CD4-positive, alpha-beta T cell (primary cell): ENCODE results near the gene DSCAML1. TPM values are rescaled to one million over a fixed set of nuclear protein-coding genes. Genes with fewer than 3 reads are reported as not detected.

Experiments used
- ATAC-seq: fragments of 200-7000 bp; cut with Tn5 transposase; one replicate; pipeline ENCODE4 v1.10.0; 2022; ENCODE audit warnings: mild to moderate bottlenecking; ENCODE audit not compliant: poor library complexity
- CTCF ChIA-PET: fragments of 350-600 bp; sonication (Branson Sonifier 250); formaldehyde crosslinking; loops from one replicate; lab custom pipeline; 2021; ENCODE audit warnings: antibody characterized with exemption, inconsistent platforms; lab: Charles Lee
- POLR2A ChIA-PET: fragments of 350-600 bp; sonication (Branson Sonifier 250); formaldehyde crosslinking; loops from one replicate; lab custom pipeline; 2021; ENCODE audit warnings: antibody characterized with exemption, inconsistent platforms; lab: Charles Lee
- DNase-seq, 14 experiments: peaks; one replicate each; pipeline ENCODE4 v3.0.0-alpha.2; 2013 to 2020; ENCODE audit warnings: mixed read lengths in 2 of 14
- H3K27ac ChIP-seq, 2 donors: one replicate each; pipeline versions ENCODE4 v1.5.1 to v1.7.0; 2013; ENCODE audit warnings: low read length in 2 of 2, low read depth in 1 of 2, mild to moderate bottlenecking in 1 of 2
- H3K27me3 ChIP-seq, 2 experiments: 1 replicate in 1 of 2; 2 replicates in 1 of 2; pipeline versions ENCODE4 v1.6.1 to v1.7.0; 2013; ENCODE audit warnings: low read length in 2 of 2, control low read depth in 1 of 2, mild to moderate bottlenecking in 1 of 2, moderate library complexity in 1 of 2; ENCODE audit not compliant: insufficient read depth in 2 of 2, control insufficient read depth in 1 of 2
- H3K36me3 ChIP-seq: one replicate; pipeline ENCODE4 v1.6.1; 2013; ENCODE audit warnings: low read length, control low read depth; ENCODE audit not compliant: insufficient read depth
- H3K4me1 ChIP-seq: one replicate; pipeline ENCODE4 v1.6.1; 2013; ENCODE audit warnings: low read length, control low read depth; ENCODE audit not compliant: insufficient read depth
- H3K4me3 ChIP-seq: one replicate; pipeline ENCODE4 v1.5.1; 2013; ENCODE audit warnings: mild to moderate bottlenecking, low read length, moderate library complexity
- H3K9me3 ChIP-seq, 2 experiments: 1 replicate in 1 of 2; 2 replicates in 1 of 2; pipeline versions ENCODE4 v1.6.1 to v1.7.0; 2013; ENCODE audit warnings: low read length in 2 of 2, mild to moderate bottlenecking in 2 of 2, control low read depth in 1 of 2, moderate library complexity in 1 of 2; ENCODE audit not compliant: control insufficient read depth in 1 of 2, insufficient read depth in 1 of 2
- H3K27ac Mint-ChIP-seq: one replicate; pipeline ENCODE4 v1.8.0; 2020; ENCODE audit warnings: mixed read lengths
- H3K27me3 Mint-ChIP-seq: one replicate; pipeline ENCODE4 v1.8.0; 2021; ENCODE audit warnings: mixed read lengths
- H3K36me3 Mint-ChIP-seq: one replicate; pipeline ENCODE4 v1.8.0; 2021; ENCODE audit warnings: low read depth, mixed read lengths
- H3K4me1 Mint-ChIP-seq: one replicate; pipeline ENCODE4 v1.8.0; 2021; ENCODE audit warnings: low read depth, mixed read lengths
- H3K4me3 Mint-ChIP-seq: one replicate; pipeline ENCODE4 v1.8.0; 2020; ENCODE audit warnings: mild to moderate bottlenecking, mixed read lengths
- H3K9me3 Mint-ChIP-seq: one replicate; pipeline ENCODE4 v1.8.0; 2020; ENCODE audit warnings: mixed read lengths
- intact Hi-C, 2 experiments: fragments of 100-400 bp; cut with DNase I in 1 of 2; cut with micrococcal nuclease in 1 of 2; formaldehyde crosslinking; loops; one replicate each; pipeline versions ENCODE4 v1.15.1 to v1.9.0; 2023 to 2025; cut with DNase I, micrococcal nuclease
- total RNA-seq, 174 experiments: library from RNA in 2 of 174; stranded (reverse) in 2 of 174; gene quantifications; one replicate each; pipeline ENCODE4 v1.2.3 and lab custom pipeline; 2021 to 2026
- TF ChIP-seq, protein P1 (sequence below): fragments of 200-600 bp; IDR thresholded peaks from one replicate; pipeline ENCODE4 v1.8.0; 2022; ENCODE audit warnings: antibody characterized with exemption, mild to moderate bottlenecking

The DSCAML1 gene
- total RNA-seq, 2 experiments from 2014 or later = 0.22 to 0.61 TPM

DNA sequence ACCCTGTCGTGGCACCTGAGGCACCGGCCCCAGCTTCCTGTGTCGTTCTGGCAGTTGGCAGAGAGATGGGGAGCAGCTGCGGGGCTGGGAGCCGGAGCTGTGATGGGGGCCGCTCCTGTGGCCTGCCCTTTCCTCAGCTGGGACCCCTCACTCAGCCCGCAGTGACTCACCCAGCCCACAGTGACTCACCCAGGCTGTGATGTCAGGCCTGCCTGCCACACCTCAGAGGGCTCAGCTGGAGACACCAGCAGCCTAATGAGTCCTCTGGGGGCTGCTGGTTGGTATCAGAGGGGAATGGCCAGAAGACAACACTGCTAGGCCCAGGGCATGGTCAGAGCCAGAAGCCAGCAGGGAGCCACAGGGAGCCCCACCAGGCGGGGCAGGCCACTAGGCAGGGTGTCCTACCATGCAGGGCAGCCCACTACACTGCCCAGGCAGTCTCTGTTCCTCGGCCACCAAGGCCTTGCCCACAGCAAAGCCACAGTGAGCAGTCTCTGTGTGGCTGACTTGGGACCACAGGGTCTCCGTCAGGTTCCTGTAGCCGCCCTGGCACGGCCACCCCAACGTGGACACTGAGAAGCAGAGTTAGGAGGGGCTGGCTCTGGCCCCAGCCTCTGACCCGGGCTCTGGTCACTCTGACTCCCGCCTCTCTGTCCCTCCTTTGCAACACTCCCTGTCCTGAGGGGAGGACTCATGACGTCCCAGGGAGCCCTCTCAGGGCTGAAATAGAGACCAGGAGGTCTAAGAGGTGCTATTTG lies 31.8 kb upstream of the DSCAML1 start:
- ATAC-seq = peak; percentile 87
- peak overlapping the region; percentile 45 for H3K4me3 Mint-ChIP-seq
- no peaks in the 10 kb centered on the region for H3K27me3 ChIP-seq
- H3K9me3 ChIP-seq = no peaks in the 10 kb centered on the region
- H3K36me3 Mint-ChIP-seq = no peaks in the 10 kb centered on the region
- no peak overlapping the region for H3K4me3 ChIP-seq
- peaks cover 54% of the 10 kb centered on the region for H3K4me1 Mint-ChIP-seq
- POLR2A ChIA-PET = interaction anchor here (0.8 to 1.6 kb wide), 8 partner anchors 12 to 225 kb away, joined by 3 to 9 read pairs (median 4); partner anchors contain the start of gene IL10RA
- peak overlapping the region; percentile 83 for H3K27ac Mint-ChIP-seq
- CTCF ChIA-PET = interaction anchor here (0.8 to 4.5 kb wide), 5 partner anchors 12 to 403 kb away, joined by 3 to 18 read pairs (median 8); no protein-coding TSS in a partner anchor
- DNase-seq = peak; percentile 36 to 92 (median 82)
- H3K9me3 Mint-ChIP-seq = no peaks in the 10 kb centered on the region
- no peaks in the 10 kb centered on the region for H3K27me3 Mint-ChIP-seq
- TF ChIP-seq, protein P1, sequence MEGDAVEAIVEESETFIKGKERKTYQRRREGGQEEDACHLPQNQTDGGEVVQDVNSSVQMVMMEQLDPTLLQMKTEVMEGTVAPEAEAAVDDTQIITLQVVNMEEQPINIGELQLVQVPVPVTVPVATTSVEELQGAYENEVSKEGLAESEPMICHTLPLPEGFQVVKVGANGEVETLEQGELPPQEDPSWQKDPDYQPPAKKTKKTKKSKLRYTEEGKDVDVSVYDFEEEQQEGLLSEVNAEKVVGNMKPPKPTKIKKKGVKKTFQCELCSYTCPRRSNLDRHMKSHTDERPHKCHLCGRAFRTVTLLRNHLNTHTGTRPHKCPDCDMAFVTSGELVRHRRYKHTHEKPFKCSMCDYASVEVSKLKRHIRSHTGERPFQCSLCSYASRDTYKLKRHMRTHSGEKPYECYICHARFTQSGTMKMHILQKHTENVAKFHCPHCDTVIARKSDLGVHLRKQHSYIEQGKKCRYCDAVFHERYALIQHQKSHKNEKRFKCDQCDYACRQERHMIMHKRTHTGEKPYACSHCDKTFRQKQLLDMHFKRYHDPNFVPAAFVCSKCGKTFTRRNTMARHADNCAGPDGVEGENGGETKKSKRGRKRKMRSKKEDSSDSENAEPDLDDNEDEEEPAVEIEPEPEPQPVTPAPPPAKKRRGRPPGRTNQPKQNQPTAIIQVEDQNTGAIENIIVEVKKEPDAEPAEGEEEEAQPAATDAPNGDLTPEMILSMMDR = no peak
- no peaks in the 10 kb centered on the region for H3K36me3 ChIP-seq
- H3K4me1 ChIP-seq = peaks cover 56% of the 10 kb centered on the region
- intact Hi-C loops = no loop called here
- H3K27ac ChIP-seq = peak overlapping the region in 1 of 2 donors; percentile 29

DNA sequence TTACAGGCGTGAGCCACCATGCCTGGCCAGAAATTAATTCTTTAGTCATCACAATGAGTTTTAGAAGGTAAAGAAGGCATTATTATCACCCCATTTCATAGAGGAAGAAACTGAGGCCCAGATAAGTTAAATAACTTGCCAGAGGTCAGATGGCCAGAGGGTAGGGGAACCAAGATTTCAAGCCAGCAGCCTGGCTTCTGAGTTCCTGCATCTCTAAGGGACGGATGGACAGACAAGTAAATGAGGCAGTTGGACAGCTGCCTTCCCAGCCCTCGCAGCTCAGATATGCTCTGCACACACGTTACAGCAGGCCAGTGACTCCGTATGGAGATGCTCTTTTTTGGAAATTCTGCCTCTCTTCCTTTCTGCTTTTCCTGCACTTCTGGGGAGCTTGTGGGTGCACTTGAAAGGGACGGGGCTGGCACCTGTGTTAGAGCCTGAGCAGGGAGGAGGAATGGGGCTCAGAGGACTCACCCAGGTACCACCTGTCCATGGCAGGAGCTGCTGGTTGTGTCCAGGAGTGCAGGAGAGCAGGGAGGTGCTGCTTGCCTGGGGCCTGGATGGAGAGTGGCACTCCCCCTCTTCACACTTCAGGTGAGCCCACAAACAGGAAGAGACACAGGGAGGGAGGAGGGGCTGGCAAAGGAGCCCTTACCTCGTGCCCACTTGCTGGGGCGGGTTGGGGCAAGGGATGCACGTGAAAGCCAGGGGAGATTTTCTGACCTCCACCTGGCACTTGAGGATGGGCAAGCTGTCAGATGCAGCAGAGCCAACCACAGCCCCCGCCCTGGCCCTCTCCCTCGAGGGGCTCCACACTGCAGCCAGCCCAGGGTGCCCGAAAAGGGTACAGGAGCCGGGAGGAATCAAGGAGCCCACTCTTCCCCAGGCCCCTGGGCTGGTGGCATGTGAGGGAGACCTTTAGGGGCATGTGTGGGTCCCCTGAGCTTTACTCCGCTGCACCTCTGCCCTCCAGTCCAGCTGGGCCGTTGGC lies 30.8 kb upstream of the DSCAML1 start:
- no peaks in the 10 kb centered on the region for H3K9me3 ChIP-seq
- H3K4me3 Mint-ChIP-seq = peak overlapping the region; percentile 42
- peak overlapping the region; percentile 83 for H3K27ac Mint-ChIP-seq
- intact Hi-C loops = no loop called here
- ChIA-PET CTCF (interaction anchor here (0.8 to 4.5 kb wide), 5 partner anchors 11 to 402 kb away, joined by 3 to 18 read pairs (median 8); no protein-coding TSS in a partner anchor), POLR2A (interaction anchor here (0.8 to 1.6 kb wide), 10 partner anchors 11 to 226 kb away, joined by 3 to 9 read pairs (median 4); partner anchors contain the start of gene IL10RA)
- peaks cover 66% of the 10 kb centered on the region for H3K4me1 ChIP-seq
- DNase-seq (peak in 7 of 14 experiments; percentile 32 to 72 (median 64)), ATAC-seq (peak; percentile 54)
- H3K4me3 ChIP-seq = no peak overlapping the region
- H3K4me1 Mint-ChIP-seq = peaks cover 64% of the 10 kb centered on the region
- H3K27me3 ChIP-seq = no peaks in the 10 kb centered on the region
- no peaks in the 10 kb centered on the region for H3K27me3 Mint-ChIP-seq
- no peaks in the 10 kb centered on the region for H3K9me3 Mint-ChIP-seq
- TF ChIP-seq, protein P1 = no peak
- H3K27ac ChIP-seq = no peak overlapping the region
- H3K36me3 ChIP-seq = no peaks in the 10 kb centered on the region
- no peaks in the 10 kb centered on the region for H3K36me3 Mint-ChIP-seq

DNA sequence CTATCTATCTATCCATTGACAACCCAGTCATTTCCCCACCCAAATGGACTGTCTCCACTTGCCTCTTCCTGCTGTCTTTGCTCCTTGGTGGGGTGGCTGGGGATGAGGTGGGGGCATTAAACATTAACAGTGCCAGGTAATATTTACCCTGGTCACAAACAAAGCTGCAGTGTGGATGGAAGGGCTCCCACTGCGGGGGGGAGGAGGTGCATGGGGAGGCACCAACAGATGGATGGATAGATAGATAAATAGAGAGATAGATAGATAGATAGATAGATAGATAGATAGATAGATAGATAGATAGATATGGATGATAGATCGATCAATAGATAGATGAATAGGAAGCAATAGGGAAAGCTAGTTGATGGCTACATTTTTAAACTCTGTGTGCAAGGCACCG lies 29.8 kb upstream of the DSCAML1 start:
- no peak overlapping the region for H3K27ac Mint-ChIP-seq
- H3K4me3 Mint-ChIP-seq = no peak overlapping the region
- Histone ChIP-seq H3K27me3 (no peaks in the 10 kb centered on the region), H3K4me1 (peaks cover 75% of the 10 kb centered on the region), H3K36me3 (no peaks in the 10 kb centered on the region), H3K4me3 (no peak overlapping the region), H3K9me3 (no peaks in the 10 kb centered on the region), H3K27ac (no peak overlapping the region)
- no peaks in the 10 kb centered on the region for H3K27me3 Mint-ChIP-seq
- TF ChIP-seq, protein P1 = no peak
- intact Hi-C loops = no loop called here
- ATAC-seq (no peak), DNase-seq (no peak)
- peaks cover 70% of the 10 kb centered on the region for H3K4me1 Mint-ChIP-seq
- POLR2A ChIA-PET = interaction anchor here (1.0 to 1.2 kb wide), 2 partner anchors 124 to 226 kb away, joined by 3 to 4 read pairs; no protein-coding TSS in a partner anchor
- H3K9me3 Mint-ChIP-seq = no peaks in the 10 kb centered on the region
- CTCF ChIA-PET = interaction anchor here (2.4 to 4.5 kb wide), 2 partner anchors 10 to 226 kb away, joined by 8 to 18 read pairs; no protein-coding TSS in a partner anchor
- H3K36me3 Mint-ChIP-seq = no peaks in the 10 kb centered on the region
